HepG2 (cell line): Measurements from ENCODE around the gene QTRT2. TPM values are rescaled to one million over a fixed set of nuclear protein-coding genes. Genes with fewer than 3 reads are reported as not detected.

Source experiments
- ATAC-seq: fragments of 200-7000 bp; cut with Tn5 transposase; 3 replicates; pipeline ENCODE4 v1.9.1; 2020; ENCODE audit warnings: mild to moderate bottlenecking, moderate library complexity
- BruUV-seq: library from RNA; stranded (reverse); fragments of 400-500 nt; replicated peaks from 2 replicates; lab custom pipeline; 2021; lab: Mats Ljungman, UMichigan
- CTCF ChIA-PET: fragments of 300-600 bp; formaldehyde crosslinking; extraction: SDS; loops from one replicate; lab custom pipeline; 2021; ENCODE audit warnings: low total read pairs, inconsistent platforms, low intra/inter-chr PET ratio; lab: Yijun Ruan, JAX
- POLR2A ChIA-PET: fragments of 350-600 bp; sonication (Branson Sonifier 250); formaldehyde crosslinking; loops from one replicate; lab custom pipeline; 2020; ENCODE audit warnings: antibody characterized with exemption, inconsistent platforms; lab: Yijun Ruan, JAX
- DNase-seq: peaks from one replicate; pipeline ENCODE4 v3.0.0-alpha.2; 2015; ENCODE audit warnings: low spot score
- FAIRE-seq: peaks from 3 replicates; lab custom pipeline; 2011; peaks lifted over from hg19 to GRCh38; lab: Jason Lieb, UNC
- H2AFZ ChIP-seq: one replicate; pipeline ENCODE4 v1.6.1; 2011; ENCODE audit warnings: low read length, inconsistent platforms
- H3K27ac ChIP-seq: fragments of 300-600 bp; 3 replicates; pipeline ENCODE4 v1.8.0; 2011; ENCODE audit warnings: mixed run types, mild to moderate bottlenecking, mixed read lengths, low read length, inconsistent platforms; ENCODE audit not compliant: insufficient read depth; ENCODE audit errors: extremely low read length
- H3K27me3 ChIP-seq, 2 experiments: fragments of 200-600 bp in 1 of 2; 2 replicates in 1 of 2; 3 replicates in 1 of 2; pipeline versions ENCODE4 v1.6.0 to v1.8.0; 2011; ENCODE audit warnings: low read length in 2 of 2, mild to moderate bottlenecking in 2 of 2, moderate library complexity in 2 of 2, inconsistent platforms in 1 of 2; ENCODE audit not compliant: insufficient read depth in 2 of 2, control insufficient read depth in 1 of 2
- H3K36me3 ChIP-seq, 2 experiments: fragments of 200-600 bp in 1 of 2; replicated peaks in 1 of 2; 2 replicates in 1 of 2; 3 replicates in 1 of 2; pipeline versions ENCODE4 v1.5.1 to v1.8.0; 2011; ENCODE audit warnings: low read length in 2 of 2, inconsistent platforms in 1 of 2; ENCODE audit not compliant: insufficient read depth in 2 of 2, control insufficient read depth in 1 of 2
- H3K4me1 ChIP-seq: 2 replicates; pipeline ENCODE4 v1.5.1; 2012; ENCODE audit warnings: low read length, inconsistent platforms; ENCODE audit not compliant: insufficient read depth
- H3K4me2 ChIP-seq: 2 replicates; pipeline ENCODE4 v1.6.0; 2011; ENCODE audit warnings: low read depth, low read length, inconsistent platforms
- H3K4me3 ChIP-seq, 3 experiments: fragments of 200-600 bp in 1 of 3; sonication (generic), shearing (Covaris generic) in 1 of 3; replicated peaks in 1 of 3; 2 replicates each; pipeline ENCODE4 v1.5.1; 2011 to 2016; ENCODE audit warnings: low read length in 3 of 3, inconsistent platforms in 2 of 3, low read depth in 2 of 3, mild to moderate bottlenecking in 2 of 3, control low read depth in 1 of 3, mixed read lengths in 1 of 3; ENCODE audit not compliant: insufficient read depth in 1 of 3
- H3K79me2 ChIP-seq: one replicate; pipeline ENCODE4 v1.6.1; 2011; ENCODE audit warnings: low read length, inconsistent platforms; ENCODE audit not compliant: insufficient read depth
- H3K9ac ChIP-seq: 2 replicates; pipeline ENCODE4 v1.6.0; 2011; ENCODE audit warnings: mild to moderate bottlenecking, low read depth, low read length, inconsistent platforms; ENCODE audit not compliant: insufficient read depth
- H3K9me3 ChIP-seq: 2 replicates; pipeline ENCODE4 v1.5.1; 2012; ENCODE audit warnings: mild to moderate bottlenecking, low read length
- H4K20me1 ChIP-seq: 2 replicates; pipeline ENCODE4 v1.6.0; 2011; ENCODE audit warnings: inconsistent platforms, mild to moderate bottlenecking, low read length, moderate library complexity; ENCODE audit not compliant: insufficient read depth
- GATA4 ChIP-seq: sonication (generic); IDR thresholded peaks from 2 replicates; pipeline ENCODE4 v1.6.1; 2016; ENCODE audit warnings: antibody characterized with exemption, low read depth, borderline replicate concordance
- HMGXB4 ChIP-seq, 2 experiments: sonication (generic) in 1 of 2; formaldehyde crosslinking in 1 of 2; IDR thresholded peaks; 2 replicates each; pipeline versions ENCODE4 v1.4.0 to v1.6.1; 2018 to 2020; ENCODE audit warnings: missing genetic modification reagents in 2 of 2, borderline replicate concordance in 1 of 2, low read depth in 1 of 2, mild to moderate bottlenecking in 1 of 2, missing biosample characterization in 1 of 2
- HNF4A ChIP-seq: sonication (generic); formaldehyde crosslinking; IDR thresholded peaks from 2 replicates; pipeline ENCODE4 v1.4.0; 2020; ENCODE audit warnings: missing genetic modification reagents
- ISX ChIP-seq: sonication (generic); formaldehyde crosslinking; conservative IDR thresholded peaks from 2 replicates; pipeline ENCODE4 v1.5.0; 2020; ENCODE audit warnings: missing genetic modification reagents
- MBD4 ChIP-seq: IDR thresholded peaks from 2 replicates; pipeline ENCODE4 v1.6.1; 2012; ENCODE audit warnings: low read length, inconsistent platforms, borderline replicate concordance
- SOX6 ChIP-seq, 2 experiments: fragments of 450-650 bp in 1 of 2; sonication (generic) in 1 of 2; formaldehyde crosslinking in 1 of 2; IDR thresholded peaks; 2 replicates each; pipeline versions ENCODE4 v1.4.0 to v1.6.1; 2017 to 2020; ENCODE audit warnings: antibody characterized with exemption in 1 of 2, mild to moderate bottlenecking in 1 of 2, missing genetic modification reagents in 1 of 2
- STAT6 ChIP-seq: sonication (generic); formaldehyde crosslinking; IDR thresholded peaks from 2 replicates; pipeline ENCODE4 v1.4.0; 2020; ENCODE audit warnings: missing genetic modification reagents, mild to moderate bottlenecking, borderline replicate concordance
- TP53 ChIP-seq: sonication (generic); formaldehyde crosslinking; conservative IDR thresholded peaks from 2 replicates; pipeline ENCODE4 v1.4.0; 2020; ENCODE audit warnings: missing genetic modification reagents
- TRIM24 ChIP-seq: sonication (generic); formaldehyde crosslinking; IDR thresholded peaks from 2 replicates; pipeline ENCODE4 v1.8.0; 2022; ENCODE audit warnings: mild to moderate bottlenecking, missing genetic modification reagents
- ZGPAT ChIP-seq: IDR thresholded peaks from 2 replicates; pipeline ENCODE4 v1.6.1; 2016; ENCODE audit warnings: mild to moderate bottlenecking
- ZHX1 ChIP-seq: sonication (generic); formaldehyde crosslinking; IDR thresholded peaks from 2 replicates; pipeline ENCODE4 v1.8.1; 2022; ENCODE audit warnings: low read depth, mild to moderate bottlenecking, missing genetic modification reagents
- ZNF431 ChIP-seq: sonication (generic); formaldehyde crosslinking; IDR thresholded peaks from 2 replicates; pipeline ENCODE4 v1.9.0; 2022; ENCODE audit warnings: missing genetic modification reagents, low read depth, mild to moderate bottlenecking, borderline replicate concordance
- ZNF572 ChIP-seq: sonication (generic); formaldehyde crosslinking; IDR thresholded peaks from 2 replicates; pipeline ENCODE4 v1.5.1; 2020; ENCODE audit warnings: mild to moderate bottlenecking, missing genetic modification reagents
- ZNF790 ChIP-seq: sonication (generic); formaldehyde crosslinking; IDR thresholded peaks from 2 replicates; pipeline ENCODE4 v1.8.0; 2022; ENCODE audit warnings: missing genetic modification reagents, mild to moderate bottlenecking, borderline replicate concordance
- WGBS: methylation state at CpG from one replicate; pipeline ENCODE4 v1.1.6; 2017; ENCODE audit warnings: low lambda C conversion rate; 5-methylcytosine and 5-hydroxymethylcytosine counted together
- in situ Hi-C: cut with HindIII; loops from 2 replicates; pipeline ENCODE4 v1.10.0; 2017; ENCODE audit warnings: low pct_unique_long_range_greater_than_20kb; ENCODE audit not compliant: extremely low pct_ligation_motif_present
- intact Hi-C: fragments of 100-400 bp; cut with micrococcal nuclease; formaldehyde crosslinking; loops from one replicate; pipeline ENCODE4 v1.10.0; 2022; ENCODE audit not compliant: unreplicated experiment
- polyA plus RNA-seq, 8 experiments: library from polyadenylated mRNA; depleted of rRNA in 3 of 8; stranded (reverse) in 7 of 8; unstranded in 1 of 8; fragments of >200 nt; fragmentation: Illumina TruSeq in 4 of 8; extraction: Trizol in 4 of 8; gene quantifications; 2 replicates each; pipeline versions ENCODE4 v1.2.1 to v1.2.3, GENCODE V29; 2011 to 2016; ENCODE audit warnings: low read depth in 4 of 8, missing spikeins in 1 of 8, mixed read lengths in 1 of 8; ENCODE audit not compliant: insufficient read depth in 1 of 8
- total RNA-seq, 5 experiments: library from RNA; depleted of rRNA; stranded (reverse); fragments of >200 nt; fragmentation: Illumina TruSeq; extraction: Trizol; gene quantifications; 2 replicates each; pipeline ENCODE4 v1.2.3, GENCODE V29; 2016; ENCODE audit warnings: low read depth in 1 of 5

Gene QTRT2
- total and polyA plus RNA-seq, 2 of the 13 experiments (the other 11 are each of a cell fraction or from before 2014, with no cell fraction given) = 7.1 to 33.4 TPM

- TF ChIP-seq ZHX1 (CRISPR knock-in tag) (no peak), STAT6 (no peak), ZNF431 (CRISPR knock-in tag) (no peak), HNF4A (CRISPR knock-in tag) (no peak)
Observed at GRCh38 chr3:114020907-114021306, 35.6 kb upstream of the QTRT2 start (continued).

GRCh38 chr3:114022145-114022802 lies 34.3 kb upstream of the QTRT2 start:
- BruUV-seq = no TSS peak
- H3K79me2 ChIP-seq = no peaks in the 10 kb centered on the region
- ATAC-seq = no peak
- no peaks in the 10 kb centered on the region for H3K4me1 ChIP-seq
- no peaks in the 10 kb centered on the region for H3K36me3 ChIP-seq
- H4K20me1 ChIP-seq = no peaks in the 10 kb centered on the region
- no peak for DNase-seq
- no peaks in the 10 kb centered on the region for H3K9me3 ChIP-seq
- H3K27me3 ChIP-seq = no peaks in the 10 kb centered on the region
- H2AFZ ChIP-seq = no peak overlapping the region
- H3K4me2 ChIP-seq = no peak overlapping the region
- ChIA-PET POLR2A (no interaction called here), CTCF (no interaction called here)
- in situ Hi-C loops = no loop called here
- no peak for FAIRE-seq
- H3K4me3 ChIP-seq = no peak overlapping the region
- H3K27ac ChIP-seq = no peak overlapping the region
- WGBS = 42% methylated on average over 4 of the region's 4 CpGs
- no peak overlapping the region for H3K9ac ChIP-seq
- intact Hi-C loops = no loop called here
- no peak for TF ChIP-seq HMGXB4 (CRISPR knock-in tag; IDR thresholded peaks at IDR 0.05; ENCODE audit: borderline replicate concordance in 1 of 2, low read depth in 1 of 2)
- no peak for TF ChIP-seq MBD4
- TF ChIP-seq ISX = no peak
- TF ChIP-seq ZGPAT (CRISPR knock-in tag) = no peak
- TF ChIP-seq GATA4 = no peak
- no peak for TF ChIP-seq SOX6 (IDR thresholded peaks at IDR 0.05)
- no peak for TF ChIP-seq SOX6 (CRISPR knock-in tag; IDR thresholded peaks at IDR 0.05)
- no peak for TF ChIP-seq TRIM24 (CRISPR knock-in tag)
- TF ChIP-seq ZNF790 = no peak
- TF ChIP-seq ZNF572 (CRISPR knock-in tag) = no peak
- TF ChIP-seq TP53 (CRISPR knock-in tag) = no peak
